K562 (cell line): ENCODE results near the gene RSF1. TPM values are rescaled to one million over a fixed set of nuclear protein-coding genes. Genes with fewer than 3 reads are reported as not detected.

ENCODE experiments used
- ATAC-seq: fragments of 200-7000 bp; cut with Tn5 transposase; 3 replicates; pipeline ENCODE4 v1.9.1; 2020; ENCODE audit warnings: moderate library complexity
- BruUV-seq: library from RNA; stranded (reverse); fragments of 400-500 nt; replicated peaks from 2 replicates; lab custom pipeline; 2021; lab: Mats Ljungman, UMichigan
- CTCF ChIA-PET: fragments of 300-600 bp; formaldehyde crosslinking; extraction: SDS; loops from one replicate; lab custom pipeline; 2021; ENCODE audit warnings: low intra/inter-chr PET ratio; lab: Yijun Ruan, JAX
- POLR2A ChIA-PET: fragments of 300-600, 350-650 bp; sonication (Branson Sonifier 250); formaldehyde crosslinking; extraction: SDS; loops from one replicate; lab custom pipeline; 2021; ENCODE audit warnings: antibody characterized with exemption, inconsistent platforms; lab: Yijun Ruan, JAX
- DNase-seq, 4 experiments: peaks; one replicate each; pipeline versions ENCODE4 v3.0.0 to v3.0.0-alpha.2; 2011 to 2018; ENCODE audit warnings: low spot score in 3 of 4, mixed read lengths in 3 of 4; ENCODE audit errors: extremely low read depth in 1 of 4
- FAIRE-seq: peaks from 2 replicates; lab custom pipeline; 2011; peaks lifted over from hg19 to GRCh38; lab: Jason Lieb, UNC
- H2AFZ ChIP-seq: 2 replicates; pipeline ENCODE4 v1.6.0; 2011; ENCODE audit warnings: low read depth, low read length, control low read depth, inconsistent platforms
- H3K27ac ChIP-seq: fragments of 200-600 bp; 3 replicates; pipeline ENCODE4 v1.8.0; 2011; ENCODE audit warnings: low read depth, mild to moderate bottlenecking, control low read depth, inconsistent platforms, low read length, moderate library complexity, mixed read lengths; ENCODE audit errors: extremely low read depth
- H3K27me3 ChIP-seq, 2 experiments: fragments of 300-600 bp in 1 of 2; 2 replicates in 1 of 2; 3 replicates in 1 of 2; pipeline versions ENCODE4 v1.6.0 to v1.8.0; 2011; ENCODE audit warnings: inconsistent platforms in 2 of 2, low read length in 2 of 2, mild to moderate bottlenecking in 1 of 2, mixed read lengths in 1 of 2, moderate library complexity in 1 of 2; ENCODE audit not compliant: control insufficient read depth in 2 of 2, insufficient read depth in 2 of 2
- H3K36me3 ChIP-seq: fragments of 300-600 bp; 3 replicates; pipeline ENCODE4 v1.8.0; 2011; ENCODE audit warnings: mild to moderate bottlenecking, low read length, inconsistent platforms; ENCODE audit not compliant: control insufficient read depth, insufficient read depth
- H3K4me1 ChIP-seq, 2 experiments: fragments of 200-600 bp in 1 of 2; replicated peaks in 1 of 2; 2 replicates in 1 of 2; 3 replicates in 1 of 2; pipeline versions ENCODE4 v1.5.1 to v1.8.0; 2011; ENCODE audit warnings: inconsistent platforms in 2 of 2, low read length in 2 of 2, mild to moderate bottlenecking in 1 of 2, mixed read lengths in 1 of 2, moderate library complexity in 1 of 2; ENCODE audit not compliant: control insufficient read depth in 2 of 2, insufficient read depth in 2 of 2
- H3K4me2 ChIP-seq: 2 replicates; pipeline ENCODE4 v1.6.1; 2011; ENCODE audit warnings: low read length, control low read depth, inconsistent platforms, mixed read lengths; ENCODE audit not compliant: insufficient read depth
- H3K4me3 ChIP-seq: fragments of 200-600 bp; sonication (generic), shearing (Covaris generic); 2 replicates; pipeline ENCODE4 v1.5.1; 2016; ENCODE audit warnings: control low read depth, inconsistent platforms
- H3K79me2 ChIP-seq: fragments of 200-600 bp; 3 replicates; pipeline ENCODE4 v1.8.0; 2011; ENCODE audit warnings: low read length, inconsistent platforms; ENCODE audit not compliant: control insufficient read depth, insufficient read depth
- H3K9ac ChIP-seq, 2 experiments: 2 replicates each; pipeline versions ENCODE4 v1.6.0 to v1.6.1; 2011; ENCODE audit warnings: low read depth in 2 of 2, low read length in 2 of 2, control low read depth in 1 of 2, inconsistent platforms in 1 of 2, mild to moderate bottlenecking in 1 of 2, mixed read lengths in 1 of 2; ENCODE audit not compliant: insufficient read depth in 1 of 2
- H3K9me1 ChIP-seq: one replicate; pipeline ENCODE4 v1.6.0; 2011; ENCODE audit warnings: inconsistent platforms, mild to moderate bottlenecking, low read length, moderate library complexity; ENCODE audit not compliant: control insufficient read depth, insufficient read depth
- H3K9me3 ChIP-seq: replicated peaks from 2 replicates; pipeline ENCODE4 v1.5.1; 2011; ENCODE audit warnings: low read depth, low read length, inconsistent platforms; ENCODE audit not compliant: control insufficient read depth, insufficient read depth
- H4K20me1 ChIP-seq: replicated peaks from 2 replicates; pipeline ENCODE4 v1.6.1; 2011; ENCODE audit warnings: low read length, inconsistent platforms, mixed read lengths; ENCODE audit not compliant: control insufficient read depth, insufficient read depth
- ARID3A ChIP-seq: IDR thresholded peaks from 2 replicates; pipeline ENCODE4 v1.6.1; 2012; ENCODE audit warnings: low read depth, low read length, improper control_type of control experiment, borderline replicate concordance
- BRF1 ChIP-seq: IDR thresholded peaks from 3 replicates; pipeline ENCODE4 v1.6.1; 2011; ENCODE audit warnings: borderline replicate concordance, mild to moderate bottlenecking; ENCODE audit not compliant: insufficient read length; ENCODE audit errors: extremely low read depth
- CBFA2T3 ChIP-seq: fragments of 450-650 bp; IDR thresholded peaks from 2 replicates; pipeline ENCODE4 v1.6.1; 2017
- CEBPB ChIP-seq: fragments of 450-650 bp; IDR thresholded peaks from 2 replicates; pipeline ENCODE4 v1.6.1; 2016; ENCODE audit warnings: missing genetic modification characterization, missing compliant biosample characterization
- FOSL1 ChIP-seq: fragments of 200-800 bp; sonication (Bioruptor generic); conservative IDR thresholded peaks from 2 replicates; pipeline ENCODE4 v1.6.1; 2016; ENCODE audit warnings: missing genetic modification characterization, missing compliant biosample characterization
- MLX ChIP-seq, 2 experiments: fragments of 450-650 bp in 1 of 2; sonication (generic) in 1 of 2; formaldehyde crosslinking; conservative IDR thresholded peaks; 2 replicates each; pipeline versions ENCODE4 v1.4.0 to v1.8.1; 2020 to 2022; ENCODE audit warnings: mild to moderate bottlenecking in 1 of 2, missing genetic modification reagents in 1 of 2
- OTX1 ChIP-seq: fragments of 450-650 bp; formaldehyde crosslinking; IDR thresholded peaks from 2 replicates; pipeline ENCODE4 v1.4.0; 2022; ENCODE audit warnings: mild to moderate bottlenecking
- PPARD ChIP-seq: fragments of 250-450 bp; sonication (Bioruptor Pico); IDR thresholded peaks from 2 replicates; pipeline ENCODE4 v1.8.0; 2022; ENCODE audit warnings: inconsistent platforms, mild to moderate bottlenecking, moderate library complexity
- SMARCB1 ChIP-seq: IDR thresholded peaks from 2 replicates; pipeline ENCODE4 v1.6.1; 2011; ENCODE audit warnings: improper control_type of control experiment, low read depth; ENCODE audit not compliant: insufficient read length
- SOX6 ChIP-seq: fragments of 450-650 bp; IDR thresholded peaks from 2 replicates; pipeline ENCODE4 v1.6.1; 2014; ENCODE audit warnings: mild to moderate bottlenecking
- SUPT5H ChIP-seq: fragments of 450-650 bp; IDR thresholded peaks from 2 replicates; pipeline ENCODE4 v1.6.1; 2016
- ZNF253 ChIP-seq: fragments of 250-450 bp; sonication (Bioruptor Pico); conservative IDR thresholded peaks from 2 replicates; pipeline ENCODE4 v1.6.1; 2021; ENCODE audit warnings: mild to moderate bottlenecking
- ZNF311 ChIP-seq: fragments of 250-450 bp; sonication (Bioruptor Pico); IDR thresholded peaks from 2 replicates; pipeline ENCODE4 v1.4.0; 2020; ENCODE audit warnings: mild to moderate bottlenecking, moderate library complexity
- WGBS: fragments of 100-300 bp; shearing (Covaris generic); methylation state at CpG from one replicate; pipeline ENCODE4 v1.1.6; 2016; ENCODE audit warnings: low coverage, mixed read lengths; ENCODE audit not compliant: insufficient coverage; ENCODE audit errors: missing lambda C conversion rate; 5-methylcytosine and 5-hydroxymethylcytosine counted together
- in situ Hi-C: fragments of 300-500 bp; cut with MboI; formaldehyde crosslinking; loops from 4 replicates; pipeline ENCODE4 v1.15.0; 2018; ENCODE audit warnings: inconsistent platforms, mixed read lengths
- intact Hi-C: fragments of 100-400 bp; cut with micrococcal nuclease; formaldehyde crosslinking; loops from 2 replicates; pipeline ENCODE4 v1.14.2; 2022
- polyA plus RNA-seq, 8 experiments: library from polyadenylated mRNA; depleted of rRNA in 4 of 8; stranded (reverse) in 5 of 8; unstranded in 3 of 8; fragments of >200 nt; fragmentation: Nextera tagmentation in 2 of 8; fragmentation: Illumina TruSeq in 1 of 8; extraction: Ambion mirVana in 2 of 8; extraction: Trizol in 1 of 8; gene quantifications; 2 replicates each; pipeline versions ENCODE4 v1.2.1 to v1.2.3, GENCODE V29; 2011 to 2014; ENCODE audit warnings: inconsistent platforms in 1 of 8, missing spikeins in 1 of 8
- total RNA-seq, 7 experiments: library from RNA; depleted of rRNA in 6 of 7; stranded (reverse); fragments of >200 nt in 6 of 7; fragmentation: Illumina TruSeq in 2 of 7; extraction: Trizol in 2 of 7; gene quantifications; 2 replicates each; pipeline versions ENCODE4 v1.2.1 to v1.2.3, GENCODE V29; 2011 to 2021; ENCODE audit warnings: low replicate concordance in 1 of 7

RSF1 gene
- total and polyA plus RNA-seq, 9 of the 15 experiments (the other 6 are each of a cell fraction or from before 2014, with no cell fraction given) = 9.7 to 63.6 (median 42.8) TPM

GRCh38 chr11:77617892-77618291 is 202.6 kb downstream of the RSF1 start:
- no peak for DNase-seq
- H3K9ac ChIP-seq = no peak overlapping the region
- intact Hi-C loops = no loop called here
- CTCF ChIA-PET = interaction anchor here (2.6 kb wide), 1 partner anchor 426 kb away, joined by 11 read pairs; no protein-coding TSS in a partner anchor
- H3K9me1 ChIP-seq = no peaks in the 10 kb centered on the region
- no TSS peak for BruUV-seq
- H3K79me2 ChIP-seq = no peaks in the 10 kb centered on the region
- no peak for FAIRE-seq
- no peaks in the 10 kb centered on the region for H3K9me3 ChIP-seq
- in situ Hi-C loops = no loop called here
- POLR2A ChIA-PET = no interaction called here
- H2AFZ ChIP-seq = no peak overlapping the region
- ATAC-seq = no peak
- no peaks in the 10 kb centered on the region for H4K20me1 ChIP-seq
- no peaks in the 10 kb centered on the region for H3K27me3 ChIP-seq
- H3K4me1 ChIP-seq = no peaks in the 10 kb centered on the region
- H3K4me3 ChIP-seq = no peak overlapping the region
- 96% methylated on average over 3 of the region's 3 CpGs for WGBS
- TF ChIP-seq SUPT5H (0 out of 2 replicates have a peak, but pooled peaks have one; percentile 24), PPARD (CRISPR knock-in tag) (no peak)
- TF ChIP-seq, all 486 proteins: peak for 1
- no peak overlapping the region for H3K27ac ChIP-seq
- no peak overlapping the region for H3K4me2 ChIP-seq
- H3K36me3 ChIP-seq = peaks cover 91% of the 10 kb centered on the region

- in situ Hi-C loops = no loop called here
- ChIA-PET CTCF (no interaction called here), POLR2A (interaction anchor here (0.6 to 4.2 kb wide), 2 partner anchors 9 to 16 kb away, joined by 3 to 16 read pairs; no protein-coding TSS in a partner anchor)
- Histone ChIP-seq H3K9me1 (no peaks in the 10 kb centered on the region), H3K27me3 (no peaks in the 10 kb centered on the region), H2AFZ (no peak overlapping the region), H3K4me3 (no peak overlapping the region), H4K20me1 (no peaks in the 10 kb centered on the region), H3K27ac (no peak overlapping the region; the same call in 2 of the 3 replicates), H3K4me2 (no peak overlapping the region), H3K36me3 (peaks cover 89% of the 10 kb centered on the region), H3K9me3 (no peaks in the 10 kb centered on the region), H3K79me2 (no peaks in the 10 kb centered on the region), H3K9ac (no peak overlapping the region), H3K4me1 (no peaks in the 10 kb centered on the region)
- intact Hi-C loops = no loop called here
- no TSS peak for BruUV-seq
- DNase-seq (no peak), FAIRE-seq (no peak), ATAC-seq (peak; percentile 58)
- TF ChIP-seq ZNF253 (CRISPR knock-in tag) (no peak), ZNF311 (no peak), CBFA2T3 (peak; percentile 66), BRF1 (no peak), ARID3A (no peak), MLX (CRISPR knock-in tag; conservative IDR thresholded peaks at IDR 0.05) (no peak), SOX6 (no peak), OTX1 (0 out of 2 replicates have a peak, but pooled peaks have one; percentile 18), SMARCB1 (no peak), FOSL1 (tag) (0 out of 2 replicates have a peak, but pooled peaks have one; percentile 20), CEBPB (tag) (0 out of 2 replicates have a peak, but pooled peaks have one; percentile 39)
Measured at GRCh38 chr11:77611921-77612320, 208.6 kb downstream of the RSF1 start.
